ENCODE measurements around the gene TRABD. TPM values are rescaled to one million over a fixed set of nuclear protein-coding genes. Genes with fewer than 3 reads are reported as not detected.
"Not testable (repeated sequence)": the region's sequence is repeated elsewhere in the genome, so short reads cannot be mapped to it uniquely, and the experiment has no call there.

The TRABD gene
- total RNA-seq, 1 experiment from 2014 or later, result 11.2 TPM

DNA sequence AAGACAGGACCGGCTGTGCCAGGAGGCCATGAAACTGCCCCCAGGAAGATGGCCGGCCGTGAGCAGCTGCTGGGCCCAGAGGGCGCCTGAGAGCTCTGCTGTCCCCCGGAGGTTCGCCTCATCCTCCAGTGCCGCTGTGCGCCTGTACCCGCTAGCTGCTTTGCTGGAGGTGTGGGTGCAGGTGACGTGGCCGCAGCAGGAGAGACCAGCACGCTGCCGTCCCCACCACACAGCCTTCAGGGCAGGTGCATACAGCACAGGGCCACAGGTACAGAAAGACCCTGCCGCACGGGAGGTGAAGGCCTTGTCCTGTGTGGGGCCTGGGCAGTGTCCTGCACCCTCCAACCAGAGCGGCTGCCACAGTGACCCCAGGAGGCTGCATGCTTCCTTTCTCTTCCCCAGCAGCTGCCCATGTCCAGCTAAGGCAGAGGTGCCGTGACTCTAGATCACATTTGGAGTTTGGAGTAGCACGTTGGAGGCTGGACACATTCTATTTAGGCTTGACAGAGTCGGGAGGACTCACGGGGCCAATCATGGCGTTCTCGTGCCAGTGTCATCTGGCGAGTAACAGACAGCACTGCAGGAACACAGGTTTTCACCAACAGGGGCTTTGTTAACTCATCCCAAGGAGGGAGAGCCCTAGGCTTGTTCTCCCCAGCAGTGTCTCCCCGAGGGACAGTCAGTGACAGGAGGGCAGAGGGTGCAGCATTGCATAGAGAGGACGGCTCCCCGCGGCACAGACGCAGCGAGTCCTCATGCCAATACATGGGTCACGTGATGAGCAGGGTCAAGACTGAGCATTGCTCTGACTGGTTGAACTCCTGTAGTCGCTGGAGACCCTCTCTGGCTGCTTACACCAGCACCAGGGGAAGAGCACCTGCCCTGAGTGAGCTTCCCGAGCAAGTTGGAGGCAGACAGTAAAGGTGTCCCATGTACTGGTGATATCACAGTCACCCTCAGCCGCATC, 33.9 kb upstream of the TRABD start:
- no peak for DNase-seq (ENCODE audit: low read depth)

- no peak for DNase-seq (ENCODE audit: low read depth)
Measured at GRCh38 chr22:50153056-50153755, 32.5 kb upstream of the TRABD start.

- DNase-seq (ENCODE audit: low read depth), result no peak
Measured at GRCh38 chr22:50153756-50154140, 32.0 kb upstream of the TRABD start.

- no peak for DNase-seq (ENCODE audit: low read depth)
Measured at GRCh38 chr22:50157709-50158375, 27.9 kb upstream of the TRABD start.

GRCh38 chr22:50160947-50161346, 24.8 kb upstream of the TRABD start:
- no peak for DNase-seq (ENCODE audit: low read depth)

- no peak for DNase-seq (ENCODE audit: low read depth)
Measured at GRCh38 chr22:50161508-50162390, 24.0 kb upstream of the TRABD start.

- no peak for DNase-seq (ENCODE audit: low read depth)
Measured at GRCh38 chr22:50162391-50162956, 23.2 kb upstream of the TRABD start.

DNA sequence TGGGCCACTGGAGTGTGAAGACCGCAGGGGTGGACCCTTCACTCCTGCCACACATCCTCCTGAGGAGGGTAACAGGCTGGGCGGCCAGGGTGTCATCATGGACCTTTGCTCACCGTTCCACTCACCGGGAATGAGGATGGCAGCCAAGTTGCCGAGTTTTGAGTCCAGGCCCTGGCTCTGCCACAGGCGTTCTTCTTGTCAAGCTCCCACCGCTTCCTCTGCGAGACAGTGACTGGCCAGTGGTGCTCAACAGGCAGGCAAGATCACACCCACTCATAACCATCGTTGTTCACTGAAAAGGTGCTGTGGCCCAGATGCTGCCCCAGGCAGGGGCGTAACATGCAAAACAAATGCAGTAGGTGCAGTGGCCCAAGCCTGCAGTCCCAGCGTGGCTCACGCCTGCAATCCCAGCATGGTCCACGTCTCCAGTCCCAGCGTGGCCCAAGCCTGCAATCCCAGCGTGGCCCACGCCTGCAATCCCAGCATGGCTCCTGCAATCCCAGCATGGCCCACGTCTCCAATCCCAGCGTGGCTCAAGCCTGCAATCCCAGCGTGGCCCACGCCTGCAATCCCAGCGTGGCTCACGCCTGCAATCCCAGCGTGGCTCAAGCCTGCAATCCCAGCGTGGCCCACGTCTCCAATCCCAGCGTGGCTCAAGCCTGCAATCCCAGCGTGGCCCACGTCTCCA, 20.1 kb upstream of the TRABD start:
- no peak for DNase-seq (ENCODE audit: low read depth)

GRCh38 chr22:50167689-50168489, 17.8 kb upstream of the TRABD start:
- DNase-seq (ENCODE audit: low read depth), result no peak

DNA sequence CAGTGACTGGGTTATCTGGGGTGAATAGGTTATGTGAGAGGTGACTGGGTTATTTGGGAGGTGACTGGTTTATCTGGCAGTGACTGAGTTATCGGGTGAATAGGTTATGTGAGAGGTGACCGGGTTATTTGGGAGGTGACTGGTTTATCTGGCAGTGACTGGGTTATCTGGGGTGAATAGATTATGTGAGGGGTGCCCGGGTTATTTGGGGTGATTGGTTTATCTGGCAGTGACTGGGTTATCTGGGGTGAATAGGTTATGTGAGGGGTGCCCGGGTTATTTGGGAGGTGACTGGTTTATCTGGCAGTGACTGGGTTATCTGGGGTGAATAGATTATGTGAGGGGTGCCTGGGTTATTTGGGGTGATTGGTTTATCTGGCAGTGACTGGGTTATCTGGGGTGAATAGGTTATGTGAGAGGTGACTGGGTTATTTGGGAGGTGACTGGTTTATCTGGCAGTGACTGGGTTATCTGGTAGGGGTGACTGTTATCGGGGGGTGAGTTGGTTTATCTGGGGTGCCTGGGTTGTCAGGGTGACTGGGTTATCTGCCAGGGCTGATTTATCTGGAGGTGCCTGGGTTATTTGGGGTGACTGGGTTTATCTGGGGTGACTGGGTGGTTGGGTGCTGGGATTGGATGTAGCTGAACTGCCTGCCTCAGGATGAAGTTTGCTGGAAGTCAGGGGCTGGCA, 17.1 kb upstream of the TRABD start:
- not testable (repeated sequence) for DNase-seq (ENCODE audit: low read depth)

DNA sequence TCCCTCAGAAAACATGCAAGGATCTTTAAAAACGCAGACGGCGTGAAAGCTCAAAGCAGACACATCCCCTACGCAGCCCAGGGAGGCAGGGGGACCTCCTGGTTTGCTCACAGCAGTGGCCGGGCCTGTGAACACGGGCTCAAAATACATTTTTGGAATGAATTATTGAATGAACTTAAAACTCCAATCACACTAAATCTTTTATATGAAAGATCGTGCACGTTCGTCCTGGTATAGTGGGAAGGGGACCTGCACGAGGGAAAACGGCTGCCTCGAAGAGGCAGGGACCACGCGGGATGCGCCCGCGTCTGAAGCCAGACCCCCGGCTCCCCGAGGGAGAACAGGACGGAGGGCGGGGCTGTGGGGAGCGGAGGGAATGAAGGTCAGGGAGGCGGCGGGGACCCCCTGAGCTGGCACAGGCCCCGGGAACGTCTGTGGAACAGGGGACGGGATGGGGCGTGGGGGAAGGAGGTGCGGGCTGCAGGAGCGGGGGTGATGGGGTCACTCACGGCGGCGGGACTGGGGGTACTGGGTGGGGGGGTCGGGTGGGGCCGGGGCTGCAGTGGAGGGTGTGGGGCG, 16.4 kb upstream of the TRABD start:
- DNase-seq (ENCODE audit: low read depth), result no peak

GRCh38 chr22:50169774-50170341, 15.9 kb upstream of the TRABD start:
- no peak for DNase-seq (ENCODE audit: low read depth)

- no peak for DNase-seq (ENCODE audit: low read depth)
Measured at GRCh38 chr22:50170453-50171318, 15.0 kb upstream of the TRABD start, which contains the start of gene PANX2. TSS of gene PANX2 (plus strand) at chr22:50170731. CDS start at chr22:50170731, 0 bp downstream.

- no peak for DNase-seq (ENCODE audit: low read depth)
Measured at GRCh38 chr22:50171319-50171964, 14.3 kb upstream of the TRABD start.

GRCh38 chr22:50171965-50172421, 13.7 kb upstream of the TRABD start:
- no peak for DNase-seq (ENCODE audit: low read depth)

DNA sequence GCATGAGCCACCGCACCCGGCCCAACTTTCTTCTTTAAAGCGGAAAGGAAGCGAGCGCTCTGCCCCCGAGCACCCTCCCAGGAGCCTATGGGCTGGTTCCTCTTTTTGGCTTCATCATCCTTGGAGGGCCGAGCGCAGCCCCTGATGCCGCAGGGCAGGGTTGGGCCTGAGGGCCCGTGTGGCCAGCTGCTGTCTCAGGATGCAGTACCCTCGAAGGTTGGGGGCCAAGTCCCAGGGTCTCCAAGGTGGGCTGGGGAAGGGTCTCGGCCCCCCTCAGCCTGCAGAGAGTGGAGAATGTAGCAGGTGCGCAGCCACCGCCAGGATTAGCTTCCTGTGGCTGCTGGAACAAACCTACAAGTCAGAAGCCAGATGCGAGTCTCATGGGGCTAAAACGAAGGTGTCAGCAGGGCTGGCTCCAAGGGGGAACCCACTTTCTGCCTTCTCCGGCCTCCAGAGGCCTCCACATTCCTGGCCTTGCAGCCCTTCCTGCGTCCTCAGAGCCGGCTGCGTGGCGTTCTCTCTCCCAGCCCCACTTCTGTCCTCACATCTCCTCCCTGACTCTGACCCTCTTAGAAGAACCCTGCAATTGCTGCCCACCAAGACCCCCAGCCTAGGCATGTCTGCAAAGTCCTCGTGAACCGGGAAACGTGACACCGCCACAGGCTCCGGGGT, 12.3 kb upstream of the TRABD start:
- DNase-seq (ENCODE audit: low read depth), result no peak

Data from RPMI7951 (cell line).